Tibial nerve (tissue), 4 donors: ENCODE results near the gene MED8.

Source experiments
- CTCF ChIP-seq, 5 experiments: fragments of 200-600 bp in 3 of 5; fragments of 450-650 bp in 2 of 5; sonication (generic) in 3 of 5; IDR thresholded peaks; one replicate each; pipeline ENCODE4 v1.5.1; 2016 to 2019; ENCODE audit warnings: antibody characterized with exemption in 5 of 5, mild to moderate bottlenecking in 3 of 5, moderate library complexity in 2 of 5
- EP300 ChIP-seq, 2 donors: sonication (generic); formaldehyde crosslinking; IDR thresholded peaks; one replicate each; pipeline ENCODE4 v1.6.1; 2017; ENCODE audit warnings: antibody characterized with exemption in 2 of 2, mild to moderate bottlenecking in 1 of 2

GRCh38 chr1:43368646-43369020 lies 21.0 kb downstream of the MED8 start:
- TF ChIP-seq CTCF (IDR thresholded peaks at IDR 0.05) (no peak), EP300 (IDR thresholded peaks at IDR 0.05) (no peak)
